ENCODE results near the gene HLA-DQA2. TPM values are rescaled to one million over a fixed set of nuclear protein-coding genes. Genes with fewer than 3 reads are reported as not detected.
"Not testable (repeated sequence)": the region's sequence is repeated elsewhere in the genome, so short reads cannot be mapped to it uniquely, and the experiment has no call there.

HLA-DQA2 gene
- total RNA-seq, 1 donor from 2014 or later, result 1.8 TPM

- intact Hi-C loops (cut with micrococcal nuclease), result no loop called here
- H3K27me3 ChIP-seq (ENCODE audit: low read depth), result peaks cover 93% of the 10 kb centered on the region
- H3K9me3 ChIP-seq (replicated peaks), result no peaks in the 10 kb centered on the region
These were observed 3.6 kb downstream of the HLA-DQA2 start for GRCh38 chr6:32744776-32745175.

GRCh38 chr6:32745649-32746048 is 4.5 kb downstream of the HLA-DQA2 start:
- H3K4me1 ChIP-seq; H3K27ac ChIP-seq (replicated peaks); H3K4me3 ChIP-seq; intact Hi-C loops (cut with micrococcal nuclease); H3K36me3 ChIP-seq; DNase-seq; H3K9me3 ChIP-seq (replicated peaks): not testable (repeated sequence)
- H3K27me3 ChIP-seq (ENCODE audit: low read depth), result peaks cover 95% of the 10 kb centered on the region

More at GRCh38 chr6:32744776-32745175, 3.6 kb downstream of the HLA-DQA2 start:
- no peaks in the 10 kb centered on the region for H3K36me3 ChIP-seq
- no peak for DNase-seq
- no peaks in the 10 kb centered on the region for H3K4me1 ChIP-seq
- TF ChIP-seq, protein P1, sequence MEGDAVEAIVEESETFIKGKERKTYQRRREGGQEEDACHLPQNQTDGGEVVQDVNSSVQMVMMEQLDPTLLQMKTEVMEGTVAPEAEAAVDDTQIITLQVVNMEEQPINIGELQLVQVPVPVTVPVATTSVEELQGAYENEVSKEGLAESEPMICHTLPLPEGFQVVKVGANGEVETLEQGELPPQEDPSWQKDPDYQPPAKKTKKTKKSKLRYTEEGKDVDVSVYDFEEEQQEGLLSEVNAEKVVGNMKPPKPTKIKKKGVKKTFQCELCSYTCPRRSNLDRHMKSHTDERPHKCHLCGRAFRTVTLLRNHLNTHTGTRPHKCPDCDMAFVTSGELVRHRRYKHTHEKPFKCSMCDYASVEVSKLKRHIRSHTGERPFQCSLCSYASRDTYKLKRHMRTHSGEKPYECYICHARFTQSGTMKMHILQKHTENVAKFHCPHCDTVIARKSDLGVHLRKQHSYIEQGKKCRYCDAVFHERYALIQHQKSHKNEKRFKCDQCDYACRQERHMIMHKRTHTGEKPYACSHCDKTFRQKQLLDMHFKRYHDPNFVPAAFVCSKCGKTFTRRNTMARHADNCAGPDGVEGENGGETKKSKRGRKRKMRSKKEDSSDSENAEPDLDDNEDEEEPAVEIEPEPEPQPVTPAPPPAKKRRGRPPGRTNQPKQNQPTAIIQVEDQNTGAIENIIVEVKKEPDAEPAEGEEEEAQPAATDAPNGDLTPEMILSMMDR (IDR thresholded peaks at IDR 0.05; ENCODE audit: borderline replicate concordance), result no peak
- no peak overlapping the region for H3K27ac ChIP-seq (replicated peaks)
- no peak overlapping the region for H3K4me3 ChIP-seq

DNA sequence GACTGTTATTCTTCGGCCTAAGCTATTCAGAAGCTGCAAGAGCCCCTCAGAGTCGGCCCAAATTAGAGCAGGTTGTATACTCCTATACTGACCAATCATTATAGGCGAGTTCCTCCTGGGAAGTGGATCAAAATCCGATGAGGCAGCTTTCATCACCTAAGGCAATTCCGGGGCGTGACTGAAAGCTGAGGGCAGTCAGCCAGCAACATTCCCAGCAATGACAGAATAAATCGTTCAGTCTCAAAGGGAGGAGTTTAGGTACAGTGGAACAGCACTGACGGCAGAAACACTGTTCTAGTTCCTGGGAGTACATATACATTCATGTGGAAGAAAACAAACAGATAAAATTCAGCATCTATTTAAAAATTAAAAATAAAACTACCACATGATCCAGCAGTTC is 11.4 kb downstream of the HLA-DQA2 start:
- TF ChIP-seq, protein P1 (IDR thresholded peaks at IDR 0.05; ENCODE audit: borderline replicate concordance), result no peak

GRCh38 chr6:32759669-32760068 is 18.5 kb downstream of the HLA-DQA2 start:
- Histone ChIP-seq H3K27ac (replicated peaks) (no peak overlapping the region), H3K27me3 (ENCODE audit: low read depth) (peaks cover 89% of the 10 kb centered on the region), H3K9me3 (replicated peaks) (no peaks in the 10 kb centered on the region), H3K4me1 (no peaks in the 10 kb centered on the region), H3K4me3 (no peak overlapping the region), H3K36me3 (no peaks in the 10 kb centered on the region)
- no peak for DNase-seq
- intact Hi-C loops (cut with micrococcal nuclease), result no loop called here
- TF ChIP-seq, protein P1 (IDR thresholded peaks at IDR 0.05; ENCODE audit: borderline replicate concordance), result no peak

More for the DNA sequence above, 11.4 kb downstream of the HLA-DQA2 start:
- H3K4me1 ChIP-seq, result no peaks in the 10 kb centered on the region
- no peak overlapping the region for H3K4me3 ChIP-seq
- no peak for DNase-seq
- H3K9me3 ChIP-seq (replicated peaks), result no peaks in the 10 kb centered on the region
- no peaks in the 10 kb centered on the region for H3K36me3 ChIP-seq
- H3K27ac ChIP-seq (replicated peaks), result no peak overlapping the region
- peaks cover 95% of the 10 kb centered on the region for H3K27me3 ChIP-seq (ENCODE audit: low read depth)
- intact Hi-C loops (cut with micrococcal nuclease), result no loop called here

DNA sequence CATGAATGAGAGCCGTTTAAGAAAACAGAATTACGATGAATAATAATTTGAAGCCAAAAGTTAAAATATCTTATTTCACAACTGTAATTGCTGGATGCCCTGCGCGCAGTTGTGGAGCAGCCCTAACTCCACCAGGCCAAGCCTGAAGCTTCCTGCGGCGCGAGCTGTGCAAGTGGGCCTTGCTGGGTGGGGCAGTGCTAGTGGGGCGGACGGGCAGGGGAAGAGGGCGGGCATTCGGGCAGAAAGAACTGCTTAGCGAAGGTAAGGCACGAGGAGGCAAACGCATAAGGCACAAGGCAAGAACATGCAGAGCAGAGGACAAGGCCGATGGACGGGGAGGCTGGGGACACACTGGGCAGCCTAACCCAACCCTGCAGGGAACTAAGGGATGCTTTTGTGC is 19.9 kb downstream of the HLA-DQA2 start:
- TF ChIP-seq, protein P1 (IDR thresholded peaks at IDR 0.05; ENCODE audit: borderline replicate concordance), result no peak
- no peaks in the 10 kb centered on the region for H3K36me3 ChIP-seq
- no peak overlapping the region for H3K4me3 ChIP-seq
- peaks cover 91% of the 10 kb centered on the region for H3K27me3 ChIP-seq (ENCODE audit: low read depth)
- H3K27ac ChIP-seq (replicated peaks), result no peak overlapping the region
- DNase-seq, result no peak
- intact Hi-C loops (cut with micrococcal nuclease), result no loop called here
- H3K9me3 ChIP-seq (replicated peaks), result no peaks in the 10 kb centered on the region
- H3K4me1 ChIP-seq, result no peaks in the 10 kb centered on the region

DNA sequence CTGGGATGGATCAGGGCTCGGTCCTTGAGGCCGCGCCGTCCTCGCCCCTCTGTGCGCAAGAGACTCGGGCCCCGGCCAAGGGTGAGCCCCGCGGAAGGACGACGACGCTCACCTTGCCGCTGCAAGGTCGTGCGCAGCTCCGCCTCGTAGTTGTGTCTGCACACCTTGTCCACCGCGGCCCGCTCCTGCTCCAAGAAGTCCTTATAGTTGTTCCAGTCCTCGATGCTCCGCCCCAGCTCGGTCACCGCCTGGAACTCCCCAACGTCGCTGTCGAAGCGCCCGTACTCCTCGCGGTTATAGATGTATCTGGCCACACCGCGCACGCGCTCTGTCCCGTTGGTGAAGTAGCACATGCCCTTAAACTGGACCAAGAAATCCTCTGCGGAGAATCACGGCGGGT is 20.4 kb downstream of the HLA-DQA2 start:
- Histone ChIP-seq H3K9me3 (replicated peaks) (no peaks in the 10 kb centered on the region), H3K4me1 (no peaks in the 10 kb centered on the region), H3K36me3 (no peaks in the 10 kb centered on the region), H3K4me3 (no peak overlapping the region), H3K27me3 (ENCODE audit: low read depth) (peaks cover 91% of the 10 kb centered on the region), H3K27ac (replicated peaks) (no peak overlapping the region)
- no peak for DNase-seq
- intact Hi-C loops (cut with micrococcal nuclease), result no loop called here
- TF ChIP-seq, protein P1 (IDR thresholded peaks at IDR 0.05; ENCODE audit: borderline replicate concordance), result no peak
